Right atrium auricular region (tissue), 2 donors: ENCODE data around the gene ANKEF1. TPM values are rescaled to one million over a fixed set of nuclear protein-coding genes. Genes with fewer than 3 reads are reported as not detected.

Experiments used
- DNase-seq: peaks from one replicate; pipeline ENCODE4 v3.0.0-alpha.2; 2019; ENCODE audit warnings: low spot score
- H3K27ac ChIP-seq, 2 donors: fragments of 200-600 bp; sonication (generic); 1 replicate in 1 of 2; 2 replicates in 1 of 2; pipeline ENCODE4 v1.5.1; 2016 to 2019
- H3K27me3 ChIP-seq, 2 donors: fragments of 200-600 bp; sonication (generic); one replicate each; pipeline versions ENCODE4 v1.5.1 to v1.6.0; 2017 to 2019
- H3K36me3 ChIP-seq: fragments of 200-600 bp; sonication (generic); one replicate; pipeline ENCODE4 v1.5.1; 2016
- H3K4me1 ChIP-seq, 2 donors: fragments of 200-600 bp; sonication (generic); one replicate each; pipeline versions ENCODE4 v1.5.1 to v1.6.0; 2017 to 2019
- H3K4me3 ChIP-seq, 2 donors: fragments of 200-600 bp; sonication (generic); 1 replicate in 1 of 2; 2 replicates in 1 of 2; pipeline ENCODE4 v1.5.1; 2017 to 2019; ENCODE audit warnings: mild to moderate bottlenecking in 1 of 2, moderate library complexity in 1 of 2
- H3K9me3 ChIP-seq, 2 donors: fragments of 200-600 bp; sonication (generic); one replicate each; pipeline ENCODE4 v1.5.1; 2019
- total RNA-seq, 2 donors: library from RNA; depleted of rRNA; stranded (reverse); fragments of >200 nt; gene quantifications; one replicate each; pipeline ENCODE4 v1.1.0, GENCODE V29; 2016
- TF ChIP-seq, protein P1 (sequence below), 2 donors: fragments of 200-600 bp; sonication (generic); IDR thresholded peaks; one replicate each; pipeline ENCODE4 v1.5.1; 2019; ENCODE audit warnings: antibody characterized with exemption in 2 of 2

The ANKEF1 gene
- total RNA-seq, 2 donors from 2014 or later = 1.1 to 2.6 TPM

DNA sequence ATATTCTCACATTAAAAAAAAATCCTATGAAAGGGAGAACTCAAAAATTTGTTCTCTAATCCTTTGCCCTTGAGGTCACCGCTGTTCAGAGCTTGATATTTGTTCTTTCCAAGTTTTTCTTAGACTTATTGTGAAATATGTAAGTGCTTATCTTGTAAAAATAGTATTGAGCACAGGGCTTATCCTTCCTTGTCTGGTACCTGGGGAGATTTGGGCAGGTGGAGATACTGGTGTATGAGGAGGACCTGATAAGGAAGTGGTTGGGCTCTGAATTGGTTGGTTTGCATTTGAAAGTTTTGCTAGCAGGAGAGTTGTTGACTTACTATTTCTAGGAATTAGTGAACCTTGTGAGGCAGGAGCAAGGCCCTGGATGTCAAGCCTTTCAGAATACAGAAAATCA lies 28.9 kb upstream of the ANKEF1 start:
- TF ChIP-seq, protein P1, sequence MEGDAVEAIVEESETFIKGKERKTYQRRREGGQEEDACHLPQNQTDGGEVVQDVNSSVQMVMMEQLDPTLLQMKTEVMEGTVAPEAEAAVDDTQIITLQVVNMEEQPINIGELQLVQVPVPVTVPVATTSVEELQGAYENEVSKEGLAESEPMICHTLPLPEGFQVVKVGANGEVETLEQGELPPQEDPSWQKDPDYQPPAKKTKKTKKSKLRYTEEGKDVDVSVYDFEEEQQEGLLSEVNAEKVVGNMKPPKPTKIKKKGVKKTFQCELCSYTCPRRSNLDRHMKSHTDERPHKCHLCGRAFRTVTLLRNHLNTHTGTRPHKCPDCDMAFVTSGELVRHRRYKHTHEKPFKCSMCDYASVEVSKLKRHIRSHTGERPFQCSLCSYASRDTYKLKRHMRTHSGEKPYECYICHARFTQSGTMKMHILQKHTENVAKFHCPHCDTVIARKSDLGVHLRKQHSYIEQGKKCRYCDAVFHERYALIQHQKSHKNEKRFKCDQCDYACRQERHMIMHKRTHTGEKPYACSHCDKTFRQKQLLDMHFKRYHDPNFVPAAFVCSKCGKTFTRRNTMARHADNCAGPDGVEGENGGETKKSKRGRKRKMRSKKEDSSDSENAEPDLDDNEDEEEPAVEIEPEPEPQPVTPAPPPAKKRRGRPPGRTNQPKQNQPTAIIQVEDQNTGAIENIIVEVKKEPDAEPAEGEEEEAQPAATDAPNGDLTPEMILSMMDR (IDR thresholded peaks at IDR 0.05) = no peak

DNA sequence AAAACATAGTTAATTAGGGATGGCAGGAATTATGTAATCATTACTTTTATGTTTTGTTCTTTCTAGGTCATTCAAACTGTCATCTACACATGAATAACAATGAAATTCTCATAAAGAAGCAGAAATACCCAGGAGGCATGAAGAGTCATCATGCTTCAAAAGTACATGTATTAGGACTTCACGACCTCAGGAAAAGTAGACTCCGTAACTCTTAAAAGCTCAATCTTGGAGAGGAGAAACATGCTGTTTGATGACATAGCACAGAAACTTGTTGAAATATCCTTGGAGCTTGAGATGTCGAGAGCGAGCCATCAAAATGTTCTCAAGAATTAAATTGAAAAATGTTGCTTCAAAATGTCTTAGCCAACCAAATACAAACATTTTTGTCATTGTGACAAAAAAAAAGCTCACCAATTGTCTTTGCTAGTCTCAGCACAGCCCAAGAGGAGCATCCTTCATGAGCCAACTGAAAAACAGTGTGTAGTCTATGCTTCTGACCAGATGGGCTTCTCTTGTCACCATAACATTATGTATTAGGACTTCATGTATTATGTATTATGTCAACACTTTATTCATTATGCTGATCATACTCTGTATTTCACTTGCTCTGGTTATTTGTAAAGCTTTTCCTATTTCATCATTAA lies 28.2 kb upstream of the ANKEF1 start:
- Histone ChIP-seq H3K4me1 (no peaks in the 10 kb centered on the region), H3K27ac (no peak overlapping the region), H3K9me3 (no peaks in the 10 kb centered on the region), H3K4me3 (no peak overlapping the region), H3K36me3 (no peaks in the 10 kb centered on the region), H3K27me3 (no peaks in the 10 kb centered on the region)
- no peak for DNase-seq
- TF ChIP-seq, protein P1 (IDR thresholded peaks at IDR 0.05) = no peak

More for the DNA sequence above, 28.9 kb upstream of the ANKEF1 start:
- DNase-seq = no peak
- Histone ChIP-seq H3K4me3 (no peak overlapping the region), H3K9me3 (no peaks in the 10 kb centered on the region), H3K36me3 (no peaks in the 10 kb centered on the region), H3K27me3 (no peaks in the 10 kb centered on the region), H3K27ac (no peak overlapping the region), H3K4me1 (no peaks in the 10 kb centered on the region)

DNA sequence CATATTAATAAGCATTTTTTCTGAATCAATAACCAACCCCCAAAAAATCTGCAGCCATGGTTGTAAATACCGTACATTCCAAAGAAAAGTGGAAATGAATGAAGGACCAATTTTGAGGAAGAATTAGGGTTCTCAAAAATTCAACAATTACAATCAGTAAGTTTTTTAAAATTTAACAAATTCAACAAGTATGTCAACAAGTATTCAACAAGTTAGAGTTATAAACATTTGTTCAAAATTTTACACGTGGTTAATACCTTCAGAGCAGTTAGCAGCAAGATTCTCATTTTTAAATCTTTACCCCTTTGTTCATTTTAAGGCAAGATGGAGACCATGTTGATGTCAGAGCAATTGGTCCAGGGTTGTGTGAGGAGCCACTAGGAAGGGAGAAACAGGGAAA lies 27.6 kb upstream of the ANKEF1 start:
- Histone ChIP-seq H3K36me3 (no peaks in the 10 kb centered on the region), H3K4me1 (no peaks in the 10 kb centered on the region)
- no peak for DNase-seq

DNA sequence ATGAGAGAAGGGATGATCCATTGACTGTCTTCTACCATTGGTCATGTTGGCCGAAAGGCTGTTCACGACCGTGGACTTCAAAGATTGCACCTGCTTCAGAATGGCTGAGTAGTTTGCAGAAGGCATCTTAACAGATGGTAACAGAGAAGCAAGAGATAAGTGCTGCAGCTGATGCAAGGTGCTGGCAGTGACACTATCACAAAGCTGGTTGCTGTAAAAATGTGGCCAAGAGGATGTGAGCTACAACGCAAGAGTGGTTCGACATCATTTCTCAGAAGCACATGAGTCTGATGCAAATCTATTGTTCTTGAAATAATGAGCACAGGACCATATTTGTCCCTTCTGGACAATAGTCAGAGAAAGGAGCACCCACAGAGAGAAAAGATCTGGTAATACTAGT lies 27.0 kb upstream of the ANKEF1 start:
- no peak overlapping the region for H3K27ac ChIP-seq
- no peak overlapping the region for H3K4me3 ChIP-seq
- H3K27me3 ChIP-seq = no peaks in the 10 kb centered on the region
- no peaks in the 10 kb centered on the region for H3K4me1 ChIP-seq
- no peaks in the 10 kb centered on the region for H3K9me3 ChIP-seq
- no peaks in the 10 kb centered on the region for H3K36me3 ChIP-seq
- TF ChIP-seq, protein P1 (IDR thresholded peaks at IDR 0.05) = no peak
- no peak for DNase-seq

More for the DNA sequence above, 27.6 kb upstream of the ANKEF1 start:
- Histone ChIP-seq H3K9me3 (no peaks in the 10 kb centered on the region), H3K27ac (no peak overlapping the region), H3K27me3 (no peaks in the 10 kb centered on the region), H3K4me3 (no peak overlapping the region)
- TF ChIP-seq, protein P1 (IDR thresholded peaks at IDR 0.05) = no peak

DNA sequence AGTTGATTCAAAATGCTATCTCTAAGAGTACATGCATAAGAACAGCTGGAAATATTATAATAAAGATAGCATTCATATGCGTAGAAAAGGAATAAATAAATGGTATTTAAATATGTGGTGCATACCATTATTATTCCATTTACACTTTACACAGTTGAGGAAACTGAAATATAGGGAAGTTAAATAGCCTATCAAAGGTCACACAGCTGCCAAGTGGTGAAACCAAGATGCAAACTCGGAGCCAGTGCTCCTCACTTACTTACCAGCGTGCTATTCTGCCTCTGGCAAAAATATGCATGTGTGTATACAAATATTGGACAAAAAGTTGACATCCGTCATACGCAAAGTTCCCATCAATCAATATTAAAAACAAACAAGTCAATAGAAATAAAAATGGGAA lies 22.3 kb upstream of the ANKEF1 start:
- TF ChIP-seq, protein P1 (IDR thresholded peaks at IDR 0.05) = no peak
- no peak overlapping the region for H3K27ac ChIP-seq
- H3K27me3 ChIP-seq = no peaks in the 10 kb centered on the region
- no peaks in the 10 kb centered on the region for H3K4me1 ChIP-seq
- H3K9me3 ChIP-seq = no peaks in the 10 kb centered on the region
- no peak for DNase-seq
- no peak overlapping the region for H3K4me3 ChIP-seq
- H3K36me3 ChIP-seq = no peaks in the 10 kb centered on the region

DNA sequence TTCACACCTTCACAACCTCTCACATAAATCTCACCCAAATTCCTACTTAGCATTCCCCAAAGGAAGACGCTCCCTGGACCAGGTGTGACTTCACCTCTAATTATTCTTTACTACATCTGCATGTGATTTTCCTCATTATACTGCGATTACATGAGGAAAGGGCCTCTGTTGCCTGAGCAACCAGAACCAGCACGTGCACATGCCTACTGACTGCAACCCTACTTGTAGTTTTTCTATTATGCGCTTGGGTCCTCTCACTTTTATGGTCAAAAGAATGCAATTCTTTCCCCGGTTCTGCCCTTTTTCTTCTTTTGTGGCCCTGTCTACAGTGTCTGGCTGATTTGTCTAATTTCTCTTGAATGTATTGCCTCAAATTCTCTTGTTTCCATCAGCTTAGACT lies 20.4 kb upstream of the ANKEF1 start:
- DNase-seq = no peak
- H3K4me1 ChIP-seq = no peaks in the 10 kb centered on the region
- H3K9me3 ChIP-seq = no peaks in the 10 kb centered on the region
- no peaks in the 10 kb centered on the region for H3K27me3 ChIP-seq
- H3K4me3 ChIP-seq = no peak overlapping the region
- TF ChIP-seq, protein P1 (IDR thresholded peaks at IDR 0.05) = no peak
- H3K27ac ChIP-seq = no peak overlapping the region
- H3K36me3 ChIP-seq = no peaks in the 10 kb centered on the region
